Pericardium fibroblast (primary cell): ENCODE measurements around the gene ZNF534. TPM values are rescaled to one million over a fixed set of nuclear protein-coding genes. Genes with fewer than 3 reads are reported as not detected.

Experiments
- total RNA-seq: library from RNA; depleted of rRNA; stranded (reverse); fragments of >200 nt; gene quantifications from 2 replicates; pipeline ENCODE4 v1.2.3, GENCODE V29; 2015

Gene ZNF534
- 0.60 TPM in 1 of 2 replicates, not detected in the other for total RNA-seq

DNA sequence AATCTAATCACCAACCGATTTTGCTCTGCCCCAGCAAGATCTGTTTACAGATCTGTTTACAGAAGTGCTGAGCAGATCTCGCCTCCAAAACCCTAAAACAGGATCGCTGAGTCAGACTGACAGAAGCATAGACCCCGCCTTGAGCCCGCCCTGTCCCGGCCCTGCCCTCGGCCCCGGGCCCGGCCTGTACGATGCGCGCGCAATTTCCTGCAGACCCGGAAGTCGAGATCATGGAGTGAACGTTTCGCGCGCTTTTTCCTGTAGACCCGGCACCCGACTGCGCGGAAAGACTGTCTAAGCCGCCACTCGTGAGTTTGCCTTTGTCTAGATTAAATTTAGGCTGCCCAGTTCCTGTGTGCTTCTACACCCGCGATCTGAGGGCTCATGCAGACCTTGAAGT lies at the start of gene ZNF534:
TSS of gene ZNF534 (plus strand) at position 212 of the 400 bp plus-strand sequence. CDS start 2,327 bp downstream, outside the sequence.

DNA sequence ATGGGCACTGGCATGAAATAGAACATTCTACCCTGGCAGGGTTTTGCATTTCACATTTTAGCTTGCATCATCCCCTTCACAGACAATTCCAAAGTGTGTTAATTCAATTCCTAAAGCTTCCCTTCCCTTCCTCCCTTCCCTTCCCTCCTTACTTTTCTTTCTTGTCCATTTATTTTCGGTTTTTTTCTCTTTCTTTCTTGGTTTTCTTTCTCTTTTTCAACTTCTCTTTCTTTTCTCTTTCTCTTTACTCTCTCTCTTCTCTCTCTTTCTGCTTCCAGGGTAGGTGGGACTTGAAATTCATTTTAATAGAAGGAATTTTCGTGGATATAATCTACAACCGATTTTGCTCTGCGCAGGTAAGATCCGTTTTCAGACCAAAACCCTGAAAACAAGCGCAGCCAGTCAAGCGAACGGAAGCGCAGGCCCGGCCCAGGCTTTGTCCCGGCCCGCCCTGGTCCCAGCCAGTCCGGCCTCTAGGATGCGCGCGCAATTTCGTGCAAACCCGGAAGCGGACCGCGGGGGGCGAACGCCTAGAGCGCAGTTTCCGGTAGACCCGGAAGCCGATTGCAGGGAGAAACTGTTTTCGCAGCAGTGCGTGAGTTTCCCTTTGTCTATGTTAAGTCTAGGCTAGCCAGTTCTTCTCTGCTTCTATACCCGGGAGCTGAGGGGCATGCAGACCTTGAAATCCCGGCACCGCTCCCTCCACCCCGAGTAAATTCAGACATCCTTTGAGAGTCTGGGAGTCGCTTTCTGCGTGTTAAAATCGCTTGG lies 31.5 kb upstream of the ZNF534 start, which contains the start of gene ZNF528:
TSS of gene ZNF528 (plus strand) at position 540 of the 771 bp plus-strand sequence. CDS start 4,165 bp downstream, outside the sequence.

DNA sequence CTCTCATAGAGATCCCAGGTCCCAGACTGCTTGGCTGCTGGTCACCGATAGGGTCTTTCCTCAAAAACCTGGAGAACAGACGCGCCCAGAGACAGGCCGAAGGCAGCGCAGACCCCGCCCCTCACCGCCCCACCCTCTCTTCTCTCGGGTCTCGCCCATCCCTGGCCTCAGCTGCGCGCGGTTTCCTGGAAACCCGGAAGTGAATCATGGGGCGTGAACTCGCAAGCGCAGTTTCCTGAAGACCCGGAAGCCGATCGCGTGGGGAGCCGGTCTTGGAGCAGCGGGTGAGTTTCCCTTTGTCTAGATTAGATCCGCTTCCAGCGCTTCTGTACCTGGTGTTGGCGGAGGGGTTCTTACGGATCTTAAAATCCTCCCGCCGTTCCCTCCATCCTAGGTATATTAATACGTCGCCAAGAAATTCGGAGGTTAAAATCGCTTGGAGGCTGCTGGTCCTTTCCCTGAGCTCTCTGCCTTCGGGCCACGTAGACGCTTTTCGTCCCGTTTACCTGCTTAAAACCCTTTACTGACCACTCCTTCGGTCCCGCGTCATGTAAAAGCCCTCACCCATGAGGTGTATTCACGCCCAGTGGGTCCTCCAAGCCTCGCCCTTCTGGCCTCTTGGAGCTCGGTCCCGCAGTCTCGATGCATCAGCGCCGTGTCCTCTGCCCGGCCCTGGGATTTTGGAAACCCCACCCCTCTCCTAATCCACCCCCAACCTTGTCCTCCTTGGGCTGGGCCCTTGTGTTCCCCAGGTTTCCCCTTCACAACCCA lies 24.6 kb downstream of the ZNF534 start, which contains the start of gene ZNF578:
TSS of gene ZNF578 (plus strand) at position 230 of the 771 bp plus-strand sequence. CDS start 48,293 bp downstream, outside the sequence.

Other genes with a start within 250 kb of the ZNF534 start
- 154 and 195 TPM in 2 replicates for gene PPP2R1A, start 239.1 kb upstream of the ZNF534 start, total RNA-seq
- gene ZNF766, start 159.6 kb upstream of the ZNF534 start, total RNA-seq, result 7.1 and 10.2 TPM in 2 replicates
- 5.5 and 8.8 TPM in 2 replicates for gene ZNF480, start 132.0 kb upstream of the ZNF534 start, total RNA-seq
- gene ZNF610, start 92.9 kb upstream of the ZNF534 start, total RNA-seq, result 1.8 and 2.9 TPM in 2 replicates
- 11.6 and 25.1 TPM in 2 replicates for gene ZNF880, start 59.2 kb upstream of the ZNF534 start, total RNA-seq
- gene ZNF528, start 31.3 kb upstream of the ZNF534 start, total RNA-seq, result 4.9 and 6.6 TPM in 2 replicates
- gene ZNF578, start 24.4 kb downstream of the ZNF534 start, total RNA-seq, result 0.70 and 3.2 TPM in 2 replicates
- 5.4 and 7.4 TPM in 2 replicates for gene ZNF808, start 98.5 kb downstream of the ZNF534 start, total RNA-seq
- gene ZNF701, start 141.1 kb downstream of the ZNF534 start, total RNA-seq, result 2.6 and 3.9 TPM in 2 replicates
- gene ZNF83, start 209.2 kb downstream of the ZNF534 start, total RNA-seq, result 11.6 and 27.3 TPM in 2 replicates